SK-N-SH (cell line): ENCODE results near the gene PLAAT1. TPM values are rescaled to one million over a fixed set of nuclear protein-coding genes. Genes with fewer than 3 reads are reported as not detected.

Source experiments
- CTCF ChIA-PET: fragments of 300-600, 350-600 bp; formaldehyde crosslinking; extraction: SDS; loops from one replicate; lab custom pipeline; 2021; lab: Yijun Ruan, JAX
- POLR2A ChIA-PET: fragments of 350-600 bp; sonication (Branson Sonifier 250); formaldehyde crosslinking; extraction: SDS; loops from one replicate; lab custom pipeline; 2020; ENCODE audit warnings: antibody characterized with exemption, inconsistent platforms; lab: Yijun Ruan, JAX
- DNase-seq: peaks from one replicate; pipeline ENCODE4 v3.0.0; 2012
- H2AFZ ChIP-seq: fragments of 200-600 bp; sonication (generic); 2 replicates; pipeline ENCODE4 v1.8.1; 2016; ENCODE audit warnings: antibody characterized with exemption, mild to moderate bottlenecking, low read depth
- H3F3A ChIP-seq: fragments of 200-600 bp; sonication (generic); replicated peaks from 2 replicates; pipeline ENCODE3; 2016; ENCODE audit warnings: antibody characterized with exemption, mild to moderate bottlenecking; ENCODE audit not compliant: insufficient read depth
- H3K27ac ChIP-seq, 2 experiments: fragments of 200-500 bp in 1 of 2; fragments of 200-600 bp in 1 of 2; sonication (Bioruptor generic) in 1 of 2; sonication (generic), shearing (Covaris generic) in 1 of 2; 2 replicates each; pipeline versions ENCODE4 v1.5.1 to v1.6.1; 2014 to 2016; ENCODE audit warnings: low read depth in 2 of 2, inconsistent platforms in 1 of 2, low read length in 1 of 2, mild to moderate bottlenecking in 1 of 2, mixed read lengths in 1 of 2
- H3K27me3 ChIP-seq: fragments of 200-600 bp; sonication (generic), shearing (Covaris generic); 2 replicates; pipeline ENCODE4 v1.6.1; 2016; ENCODE audit warnings: mixed run types; ENCODE audit not compliant: insufficient read depth
- H3K36me3 ChIP-seq, 2 experiments: fragments of 200-500 bp in 1 of 2; fragments of 200-600 bp in 1 of 2; sonication (Bioruptor generic) in 1 of 2; sonication (generic) in 1 of 2; replicated peaks in 1 of 2; 2 replicates each; pipeline versions ENCODE3 to v1.5.1; 2014 to 2016; ENCODE audit warnings: low read length in 1 of 2, mild to moderate bottlenecking in 1 of 2; ENCODE audit not compliant: insufficient read depth in 2 of 2, control insufficient read depth in 1 of 2
- H3K4me1 ChIP-seq, 2 experiments: fragments of 200-500 bp in 1 of 2; fragments of 200-600 bp in 1 of 2; sonication (Bioruptor generic) in 1 of 2; sonication (generic), shearing (Covaris generic) in 1 of 2; 2 replicates each; pipeline versions ENCODE4 v1.5.1 to v1.6.1; 2014 to 2016; ENCODE audit warnings: low read depth in 1 of 2, low read length in 1 of 2, mixed run types in 1 of 2; ENCODE audit not compliant: insufficient read depth in 2 of 2, control insufficient read depth in 1 of 2
- H3K4me2 ChIP-seq: fragments of 200-600 bp; sonication (generic), shearing (Covaris generic); 2 replicates; pipeline ENCODE4 v1.6.1; 2017; ENCODE audit warnings: mixed run types
- H3K4me3 ChIP-seq, 2 experiments: fragments of 200-500 bp in 1 of 2; fragments of 200-600 bp in 1 of 2; sonication (Bioruptor generic) in 1 of 2; sonication (generic), shearing (Covaris generic) in 1 of 2; 2 replicates each; pipeline versions ENCODE4 v1.5.1 to v1.8.1; 2014 to 2016; ENCODE audit warnings: low read depth in 2 of 2, inconsistent platforms in 1 of 2, low read length in 1 of 2, mild to moderate bottlenecking in 1 of 2, mixed read lengths in 1 of 2, moderate library complexity in 1 of 2
- H3K79me2 ChIP-seq: fragments of 200-600 bp; sonication (generic); 2 replicates; pipeline ENCODE4 v1.8.1; 2017; ENCODE audit warnings: mild to moderate bottlenecking; ENCODE audit not compliant: insufficient read depth
- H3K9ac ChIP-seq: fragments of 200-600 bp; sonication (generic); 2 replicates; pipeline ENCODE4 v1.6.1; 2017; ENCODE audit warnings: mixed run types
- H3K9me2 ChIP-seq: fragments of 200-600 bp; sonication (generic); 2 replicates; pipeline ENCODE4 v1.6.1; 2017; ENCODE audit warnings: mixed run types
- H3K9me3 ChIP-seq: fragments of 200-600 bp; sonication (generic); 2 replicates; pipeline ENCODE4 v1.6.1; 2017; ENCODE audit warnings: mixed run types, mild to moderate bottlenecking, moderate library complexity
- H4K20me1 ChIP-seq: fragments of 200-600 bp; sonication (generic); 2 replicates; pipeline ENCODE4 v1.6.1; 2017; ENCODE audit warnings: mild to moderate bottlenecking, mixed run types; ENCODE audit not compliant: insufficient read depth
- CHD2 ChIP-seq: fragments of 150-350 bp; IDR thresholded peaks from 2 replicates; pipeline ENCODE4 v1.6.1; 2018; ENCODE audit warnings: low read length; ENCODE audit not compliant: partially characterized antibody
- EZH2phosphoT487 ChIP-seq: fragments of 200-600 bp; sonication (generic); IDR thresholded peaks from 2 replicates; pipeline ENCODE4 v1.6.1; 2017; ENCODE audit warnings: low read depth, mixed run types, mild to moderate bottlenecking, antibody characterized with exemption, moderate library complexity, borderline replicate concordance
- FOXJ3 ChIP-seq: sonication (generic); formaldehyde crosslinking; IDR thresholded peaks from 2 replicates; pipeline ENCODE4 v1.5.1; 2020; ENCODE audit warnings: mild to moderate bottlenecking, missing genetic modification reagents
- FOXM1 ChIP-seq: IDR thresholded peaks from 2 replicates; pipeline ENCODE4 v1.4.0; 2012; ENCODE audit warnings: low read depth, mild to moderate bottlenecking
- GABPA ChIP-seq: IDR thresholded peaks from 2 replicates; pipeline ENCODE4 v1.4.0; 2012; ENCODE audit warnings: low read depth, mild to moderate bottlenecking
- JUND ChIP-seq: IDR thresholded peaks from 2 replicates; pipeline ENCODE4 v1.4.0; 2012
- MEF2A ChIP-seq: IDR thresholded peaks from 2 replicates; pipeline ENCODE4 v1.4.0; 2012; ENCODE audit warnings: low read depth, borderline replicate concordance
- MXI1 ChIP-seq: IDR thresholded peaks from 2 replicates; pipeline ENCODE4 v1.6.1; 2012; ENCODE audit warnings: mild to moderate bottlenecking, low read depth, low read length, improper control_type of control experiment
- NRF1 ChIP-seq: IDR thresholded peaks from 2 replicates; pipeline ENCODE4 v1.6.1; 2012; ENCODE audit warnings: low read depth, mild to moderate bottlenecking, low read length
- RCOR1 ChIP-seq: fragments of 150-350 bp; IDR thresholded peaks from 2 replicates; pipeline ENCODE4 v1.6.1; 2017; ENCODE audit warnings: antibody characterized with exemption, low read length
- REST ChIP-seq: IDR thresholded peaks from 2 replicates; pipeline ENCODE4 v1.6.1; 2012; ENCODE audit warnings: mild to moderate bottlenecking, low read depth, low read length, moderate library complexity
- RFX5 ChIP-seq: IDR thresholded peaks from 2 replicates; pipeline ENCODE4 v1.6.1; 2012; ENCODE audit warnings: mild to moderate bottlenecking, improper control_type of control experiment, low read length
- RXRA ChIP-seq: IDR thresholded peaks from 2 replicates; pipeline ENCODE4 v1.4.0; 2012; ENCODE audit warnings: low read depth, mild to moderate bottlenecking, borderline replicate concordance
- TCF12 ChIP-seq: IDR thresholded peaks from 2 replicates; pipeline ENCODE4 v1.4.0; 2012
- USF2 ChIP-seq: fragments of 150-350 bp; IDR thresholded peaks from 2 replicates; pipeline ENCODE4 v1.6.1; 2017; ENCODE audit warnings: antibody characterized with exemption, low read length, low read depth, borderline replicate concordance
- YY1 ChIP-seq: IDR thresholded peaks from 2 replicates; pipeline ENCODE4 v1.4.0; 2012; ENCODE audit warnings: low read depth, mild to moderate bottlenecking
- WGBS: methylation state at CpG from one replicate; pipeline ENCODE4 v1.1.6; 2017; ENCODE audit warnings: low lambda C conversion rate; 5-methylcytosine and 5-hydroxymethylcytosine counted together
- polyA plus RNA-seq, 3 experiments: library from polyadenylated mRNA; depleted of rRNA; stranded (reverse); fragments of >200 nt; gene quantifications; 2 replicates each; pipeline ENCODE4 v1.2.3, GENCODE V29; 2012
- TF ChIP-seq, protein P1 (sequence below): IDR thresholded peaks from 2 replicates; pipeline ENCODE4 v1.4.0; 2012; ENCODE audit warnings: low read depth, borderline replicate concordance
- TF ChIP-seq, protein P2 (sequence below): fragments of 200-600 bp; sonication (generic); IDR thresholded peaks from 2 replicates; pipeline ENCODE4 v1.6.1; 2017; ENCODE audit warnings: antibody characterized with exemption, mild to moderate bottlenecking, moderate library complexity
- TF ChIP-seq, protein P3 (sequence below): IDR thresholded peaks from 2 replicates; pipeline ENCODE4 v1.4.0; 2012; ENCODE audit warnings: low read depth
- TF ChIP-seq, protein P4 (sequence below): IDR thresholded peaks from 2 replicates; pipeline ENCODE4 v1.4.0; 2012; ENCODE audit warnings: low read depth, borderline replicate concordance

PLAAT1 gene
- polyA plus RNA-seq, 1 of the 3 experiments (the other 2 are of a cell fraction) = 1.6 TPM

DNA sequence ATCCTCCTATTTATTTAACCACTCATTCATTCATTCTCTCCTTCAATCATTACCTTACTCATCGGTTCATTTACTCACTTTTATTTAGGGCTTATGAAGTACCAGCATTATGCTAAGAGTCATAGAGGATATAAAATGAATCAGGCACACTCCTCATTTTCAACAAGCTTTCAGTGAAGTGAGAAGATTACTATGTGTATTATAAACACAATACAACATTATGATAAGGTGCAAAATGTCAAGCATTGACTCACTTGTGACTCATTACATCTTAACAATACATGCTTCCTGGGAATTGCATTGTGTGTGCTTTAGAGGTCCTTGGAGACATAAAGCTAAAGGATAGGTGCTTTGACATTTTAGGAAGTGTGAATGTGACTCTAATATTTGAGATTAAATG lies 60.4 kb downstream of the PLAAT1 start:
- Histone ChIP-seq H3F3A (no peaks in the 10 kb centered on the region), H3K9me3 (no peaks in the 10 kb centered on the region), H3K9ac (no peak overlapping the region), H4K20me1 (no peaks in the 10 kb centered on the region), H3K4me3 (no peak overlapping the region), H3K4me2 (no peak overlapping the region), H3K9me2 (no peaks in the 10 kb centered on the region), H3K27ac (no peak overlapping the region), H3K4me1 (no peaks in the 10 kb centered on the region), H3K79me2 (no peaks in the 10 kb centered on the region), H2AFZ (no peak overlapping the region), H3K27me3 (no peaks in the 10 kb centered on the region), H3K36me3 (no peaks in the 10 kb centered on the region)
- no peak for TF ChIP-seq FOXJ3 (CRISPR knock-in tag)
- TF ChIP-seq RXRA = no peak
- TF ChIP-seq GABPA = no peak
- no peak for TF ChIP-seq MXI1
- TF ChIP-seq, protein P1, sequence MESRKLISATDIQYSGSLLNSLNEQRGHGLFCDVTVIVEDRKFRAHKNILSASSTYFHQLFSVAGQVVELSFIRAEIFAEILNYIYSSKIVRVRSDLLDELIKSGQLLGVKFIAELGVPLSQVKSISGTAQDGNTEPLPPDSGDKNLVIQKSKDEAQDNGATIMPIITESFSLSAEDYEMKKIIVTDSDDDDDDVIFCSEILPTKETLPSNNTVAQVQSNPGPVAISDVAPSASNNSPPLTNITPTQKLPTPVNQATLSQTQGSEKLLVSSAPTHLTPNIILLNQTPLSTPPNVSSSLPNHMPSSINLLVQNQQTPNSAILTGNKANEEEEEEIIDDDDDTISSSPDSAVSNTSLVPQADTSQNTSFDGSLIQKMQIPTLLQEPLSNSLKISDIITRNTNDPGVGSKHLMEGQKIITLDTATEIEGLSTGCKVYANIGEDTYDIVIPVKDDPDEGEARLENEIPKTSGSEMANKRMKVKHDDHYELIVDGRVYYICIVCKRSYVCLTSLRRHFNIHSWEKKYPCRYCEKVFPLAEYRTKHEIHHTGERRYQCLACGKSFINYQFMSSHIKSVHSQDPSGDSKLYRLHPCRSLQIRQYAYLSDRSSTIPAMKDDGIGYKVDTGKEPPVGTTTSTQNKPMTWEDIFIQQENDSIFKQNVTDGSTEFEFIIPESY = no peak
- TF ChIP-seq MEF2A = no peak
- no peak for TF ChIP-seq REST
- TF ChIP-seq, protein P2, sequence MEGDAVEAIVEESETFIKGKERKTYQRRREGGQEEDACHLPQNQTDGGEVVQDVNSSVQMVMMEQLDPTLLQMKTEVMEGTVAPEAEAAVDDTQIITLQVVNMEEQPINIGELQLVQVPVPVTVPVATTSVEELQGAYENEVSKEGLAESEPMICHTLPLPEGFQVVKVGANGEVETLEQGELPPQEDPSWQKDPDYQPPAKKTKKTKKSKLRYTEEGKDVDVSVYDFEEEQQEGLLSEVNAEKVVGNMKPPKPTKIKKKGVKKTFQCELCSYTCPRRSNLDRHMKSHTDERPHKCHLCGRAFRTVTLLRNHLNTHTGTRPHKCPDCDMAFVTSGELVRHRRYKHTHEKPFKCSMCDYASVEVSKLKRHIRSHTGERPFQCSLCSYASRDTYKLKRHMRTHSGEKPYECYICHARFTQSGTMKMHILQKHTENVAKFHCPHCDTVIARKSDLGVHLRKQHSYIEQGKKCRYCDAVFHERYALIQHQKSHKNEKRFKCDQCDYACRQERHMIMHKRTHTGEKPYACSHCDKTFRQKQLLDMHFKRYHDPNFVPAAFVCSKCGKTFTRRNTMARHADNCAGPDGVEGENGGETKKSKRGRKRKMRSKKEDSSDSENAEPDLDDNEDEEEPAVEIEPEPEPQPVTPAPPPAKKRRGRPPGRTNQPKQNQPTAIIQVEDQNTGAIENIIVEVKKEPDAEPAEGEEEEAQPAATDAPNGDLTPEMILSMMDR = no peak
- TF ChIP-seq EZH2phosphoT487 = no peak
- CTCF ChIA-PET = no interaction called here
- POLR2A ChIA-PET = no interaction called here
- DNase-seq = no peak
- 0% methylated on average over 1 of the region's 1 CpG for WGBS

DNA sequence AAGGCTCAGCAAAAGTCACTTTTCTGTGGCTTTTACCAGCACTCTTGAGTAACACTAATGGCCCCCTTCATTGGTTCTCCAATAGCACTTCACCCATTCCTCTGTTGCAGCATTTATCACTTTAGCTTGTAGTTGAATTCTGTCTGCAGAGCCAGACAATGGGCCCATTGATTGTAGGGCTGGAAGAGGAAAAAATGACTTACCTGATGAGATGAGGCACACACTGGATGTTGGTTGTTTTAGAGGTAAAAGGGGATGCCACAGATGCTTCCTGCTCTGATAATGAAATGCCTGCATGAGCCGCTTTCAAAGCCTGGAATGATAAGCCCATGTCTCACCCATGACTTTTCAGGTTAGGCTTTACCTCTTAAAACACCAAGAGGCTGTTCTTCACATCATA lies 64.3 kb downstream of the PLAAT1 start:
- H3K4me3 ChIP-seq = no peak overlapping the region
- CTCF ChIA-PET = no interaction called here
- 18% methylated on average over 1 of the region's 1 CpG for WGBS
- TF ChIP-seq EZH2phosphoT487 = no peak
- no peak for TF ChIP-seq MEF2A
- TF ChIP-seq RFX5 = no peak
- TF ChIP-seq NRF1 = no peak
- no peak for TF ChIP-seq JUND
- TF ChIP-seq MXI1 = no peak
- no peak for TF ChIP-seq CHD2
- no peak for TF ChIP-seq RCOR1
- TF ChIP-seq YY1 = no peak
- TF ChIP-seq FOXM1 = no peak
- TF ChIP-seq, protein P3, sequence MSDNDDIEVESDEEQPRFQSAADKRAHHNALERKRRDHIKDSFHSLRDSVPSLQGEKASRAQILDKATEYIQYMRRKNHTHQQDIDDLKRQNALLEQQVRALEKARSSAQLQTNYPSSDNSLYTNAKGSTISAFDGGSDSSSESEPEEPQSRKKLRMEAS = no peak
- no peak for TF ChIP-seq TCF12
- TF ChIP-seq, protein P4, sequence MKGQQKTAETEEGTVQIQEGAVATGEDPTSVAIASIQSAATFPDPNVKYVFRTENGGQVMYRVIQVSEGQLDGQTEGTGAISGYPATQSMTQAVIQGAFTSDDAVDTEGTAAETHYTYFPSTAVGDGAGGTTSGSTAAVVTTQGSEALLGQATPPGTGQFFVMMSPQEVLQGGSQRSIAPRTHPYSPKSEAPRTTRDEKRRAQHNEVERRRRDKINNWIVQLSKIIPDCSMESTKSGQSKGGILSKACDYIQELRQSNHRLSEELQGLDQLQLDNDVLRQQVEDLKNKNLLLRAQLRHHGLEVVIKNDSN = no peak
- TF ChIP-seq USF2 = no peak

More for the DNA sequence above, 64.3 kb downstream of the PLAAT1 start:
- no peaks in the 10 kb centered on the region; the same call in 1 of the 2 replicates for H3K27me3 ChIP-seq
- no peaks in the 10 kb centered on the region for H3F3A ChIP-seq
- no peaks in the 10 kb centered on the region for H4K20me1 ChIP-seq
- no peaks in the 10 kb centered on the region for H3K9me2 ChIP-seq
- no peak overlapping the region for H3K9ac ChIP-seq
- no peak for DNase-seq
- no peaks in the 10 kb centered on the region for H3K79me2 ChIP-seq
- H2AFZ ChIP-seq = no peak overlapping the region
- H3K36me3 ChIP-seq = no peaks in the 10 kb centered on the region
- H3K4me1 ChIP-seq = no peaks in the 10 kb centered on the region
- H3K9me3 ChIP-seq = no peaks in the 10 kb centered on the region
- H3K27ac ChIP-seq = no peak overlapping the region
- H3K4me2 ChIP-seq = no peak overlapping the region
- POLR2A ChIA-PET = no interaction called here
